Esophagus squamous epithelium (tissue), 4 donors: Measurements from ENCODE around the gene TNRC6B.

Source experiments
- CTCF ChIP-seq, 6 experiments: fragments of 450-650 bp in 4 of 6; fragments of 200-600 bp in 2 of 6; sonication (generic) in 2 of 6; IDR thresholded peaks; one replicate each; pipeline ENCODE4 v1.5.1; 2016 to 2019; ENCODE audit warnings: antibody characterized with exemption in 6 of 6, mild to moderate bottlenecking in 4 of 6, moderate library complexity in 4 of 6
- POLR2A ChIP-seq, 4 donors: fragments of 450-650 bp; IDR thresholded peaks; one replicate each; pipeline ENCODE4 v1.6.1; 2017; ENCODE audit warnings: antibody characterized with exemption in 4 of 4, mild to moderate bottlenecking in 4 of 4, moderate library complexity in 3 of 4

GRCh38 chr22:40218152-40218551, 40.4 kb downstream of the TNRC6B start:
- TF ChIP-seq POLR2A (IDR thresholded peaks at IDR 0.05), result no peak
- TF ChIP-seq CTCF (IDR thresholded peaks at IDR 0.05), result no peak
